ENCODE data around the gene SNX32.
"Not testable (repeated sequence)": the region's sequence is repeated elsewhere in the genome, so short reads cannot be mapped to it uniquely, and the experiment has no call there.

The SNX32 gene

DNA sequence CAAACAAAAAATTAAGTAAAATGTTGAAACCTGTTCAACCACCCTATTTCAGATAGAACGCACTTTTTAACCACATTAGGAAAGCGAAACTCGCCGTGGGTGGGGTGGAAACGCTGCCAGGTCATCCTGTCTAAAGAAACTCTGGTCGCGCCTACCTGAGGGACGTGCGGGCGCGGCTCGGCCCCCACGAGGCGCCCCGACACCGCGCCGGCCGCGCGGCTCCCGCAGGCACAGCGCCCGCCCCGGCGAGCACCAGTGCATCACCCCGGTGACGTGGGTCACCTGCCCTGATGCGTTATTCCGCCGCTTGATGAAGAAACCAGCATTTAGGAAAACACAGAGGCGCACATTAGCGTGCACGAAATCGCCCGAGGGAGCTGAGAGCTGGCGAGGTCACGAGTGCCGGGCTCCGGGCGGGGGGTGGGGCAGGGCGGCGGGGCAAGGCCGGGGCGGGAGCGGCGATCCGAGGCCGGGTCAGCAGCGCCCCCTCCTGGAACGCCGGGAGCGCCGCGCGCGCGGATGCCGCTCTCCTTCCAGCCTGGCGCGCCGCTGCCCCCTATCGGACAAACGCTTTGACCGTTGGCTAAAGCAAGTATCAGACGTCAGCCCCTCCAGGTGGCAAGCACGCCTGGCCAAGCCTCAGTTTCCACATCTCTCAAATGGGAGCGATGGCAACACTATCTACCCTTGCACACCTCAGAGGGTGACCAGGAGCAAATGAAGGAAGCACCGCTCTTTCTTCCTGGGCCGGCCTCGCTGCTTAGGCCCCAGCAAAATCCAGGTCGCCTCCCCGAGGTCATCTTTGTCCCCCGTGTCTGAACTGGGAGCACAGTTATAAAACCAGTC, 15.7 kb upstream of the SNX32 start:
- peak; percentile 88 to 92 for DNase-seq (ENCODE audit: low read depth in 2 of 2)
- H3K4me3 ChIP-seq (replicated peaks in 1 of 2; ENCODE audit: low read depth in 2 of 2, low read length in 2 of 2) = peak overlapping the region; percentile 51 to 68
- peak; percentile 89 for TF ChIP-seq CTCF (IDR thresholded peaks at IDR 0.05; ENCODE audit: low read depth, low read length)

DNA sequence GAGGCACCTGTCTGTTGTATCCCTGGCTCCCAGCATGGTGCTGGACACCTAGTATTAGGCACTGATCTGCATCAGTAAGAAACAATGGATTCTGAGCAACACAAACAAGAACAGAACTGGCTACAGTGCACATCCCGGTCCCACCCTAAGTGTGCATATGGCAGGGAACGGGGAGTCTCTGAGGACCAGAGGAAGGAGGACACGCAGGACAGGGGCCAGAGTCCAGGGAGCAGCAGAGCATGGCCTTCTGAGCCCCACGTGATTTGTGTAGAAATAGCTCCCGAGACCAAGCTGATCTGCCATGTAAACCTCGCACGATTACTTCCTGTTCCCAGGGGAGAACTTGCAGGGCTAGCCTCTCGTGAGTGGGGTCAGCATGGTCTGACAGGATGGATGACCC, 12.7 kb upstream of the SNX32 start:
- TF ChIP-seq CTCF (IDR thresholded peaks at IDR 0.05; ENCODE audit: low read depth, low read length) = no peak
- no peak overlapping the region for H3K4me3 ChIP-seq (replicated peaks in 1 of 2; ENCODE audit: low read depth in 2 of 2, low read length in 2 of 2)
- no peak for DNase-seq (ENCODE audit: low read depth in 2 of 2)

- H3K4me3 ChIP-seq (replicated peaks in 1 of 2; ENCODE audit: low read depth in 2 of 2, low read length in 2 of 2) = no peak overlapping the region
- no peak for TF ChIP-seq CTCF (IDR thresholded peaks at IDR 0.05; ENCODE audit: low read depth, low read length)
- no peak for DNase-seq (ENCODE audit: low read depth in 2 of 2)
These were observed 10.8 kb upstream of the SNX32 start for GRCh38 chr11:65822776-65823528.

GRCh38 chr11:65826984-65827735, 6.6 kb upstream of the SNX32 start:
- DNase-seq (ENCODE audit: low read depth in 2 of 2) = no peak
- TF ChIP-seq CTCF (IDR thresholded peaks at IDR 0.05; ENCODE audit: low read depth, low read length) = no peak

DNA sequence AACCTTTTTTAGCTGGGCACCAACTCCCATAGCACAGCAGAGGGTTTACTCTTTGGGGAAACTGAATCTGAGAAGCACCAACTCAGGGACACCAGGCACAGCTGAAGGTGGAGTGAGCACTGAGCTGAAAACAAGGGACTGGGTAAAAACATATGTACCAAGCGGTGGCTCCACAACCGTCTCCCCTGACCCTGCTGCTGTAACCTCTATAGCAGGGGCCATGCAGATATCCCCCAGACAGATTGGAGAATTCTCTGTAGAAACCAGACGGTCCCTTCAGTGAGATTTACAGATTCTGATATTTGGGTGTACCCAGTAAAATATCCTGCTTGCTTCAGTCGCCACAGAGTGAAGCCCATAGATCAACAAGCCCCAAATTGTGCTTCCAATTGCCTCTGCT, 4.3 kb upstream of the SNX32 start:
- H3K4me3 ChIP-seq (replicated peaks in 1 of 2; ENCODE audit: low read depth in 2 of 2, low read length in 2 of 2) = no peak overlapping the region
- TF ChIP-seq CTCF (IDR thresholded peaks at IDR 0.05; ENCODE audit: low read depth, low read length) = no peak
- no peak for DNase-seq (ENCODE audit: low read depth in 2 of 2)

More at GRCh38 chr11:65826984-65827735, 6.6 kb upstream of the SNX32 start:
- no peak overlapping the region for H3K4me3 ChIP-seq (replicated peaks in 1 of 2; ENCODE audit: low read depth in 2 of 2, low read length in 2 of 2)

GRCh38 chr11:65832231-65832630, 1.5 kb upstream of the SNX32 start:
- not testable (repeated sequence) for DNase-seq (ENCODE audit: low read depth in 2 of 2); H3K4me3 ChIP-seq (replicated peaks in 1 of 2; ENCODE audit: low read depth in 2 of 2, low read length in 2 of 2)

DNA sequence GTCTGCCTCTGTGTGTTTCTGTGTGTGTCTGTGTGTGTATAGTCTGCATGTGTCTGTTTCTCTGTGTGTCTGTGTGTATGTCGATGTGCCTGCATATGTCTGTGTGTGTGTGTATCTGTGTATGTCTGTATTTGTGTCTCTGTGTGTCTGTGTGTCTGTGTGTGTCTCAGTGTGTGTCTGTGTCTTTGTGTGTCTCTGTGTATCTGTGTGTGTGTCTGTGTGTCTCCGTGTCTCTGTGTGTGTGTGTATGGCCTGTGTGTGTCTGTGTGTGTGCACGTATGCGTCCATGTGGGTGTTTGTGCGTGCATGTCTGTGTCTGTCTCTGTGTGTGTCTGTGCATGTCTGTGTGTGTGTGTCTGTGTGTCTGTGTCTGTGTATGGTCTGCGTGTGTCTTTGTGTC, 439 bp downstream of the SNX32 start:
- DNase-seq (ENCODE audit: low read depth in 2 of 2) = no peak
- no peak for TF ChIP-seq CTCF (IDR thresholded peaks at IDR 0.05; ENCODE audit: low read depth, low read length)

More for the DNA sequence above, 439 bp downstream of the SNX32 start:
- H3K4me3 ChIP-seq (replicated peaks in 1 of 2; ENCODE audit: low read depth in 2 of 2, low read length in 2 of 2) = peak overlapping the region; percentile 64 to 73
